Lung (tissue), 12 donors: ENCODE data around the gene POLR3B. TPM values are rescaled to one million over a fixed set of nuclear protein-coding genes. Genes with fewer than 3 reads are reported as not detected.

Source experiments
- ATAC-seq: fragments of 200-7000 bp; cut with Tn5 transposase; one replicate; pipeline ENCODE4 v1.9.1; 2020; ENCODE audit warnings: moderate number of reproducible peaks; ENCODE audit not compliant: insufficient read depth, low FRiP score
- DNase-seq, 3 donors: peaks; one replicate each; pipeline ENCODE4 v3.0.0-alpha.2; 2013 to 2017
- H3K27ac ChIP-seq, 2 donors: one replicate each; pipeline ENCODE4 v1.5.1; 2013; ENCODE audit warnings: mild to moderate bottlenecking in 2 of 2, moderate library complexity in 2 of 2, control low read depth in 1 of 2, inconsistent platforms in 1 of 2, low read depth in 1 of 2, low read length in 1 of 2
- H3K27me3 ChIP-seq, 3 donors: one replicate each; pipeline ENCODE4 v1.5.1; 2013; ENCODE audit warnings: low read length in 2 of 3; ENCODE audit not compliant: control insufficient read depth in 3 of 3, insufficient read depth in 3 of 3
- H3K36me3 ChIP-seq, 4 donors: one replicate each; pipeline ENCODE4 v1.5.1; 2013; ENCODE audit warnings: low read length in 4 of 4, mild to moderate bottlenecking in 1 of 4, moderate library complexity in 1 of 4; ENCODE audit not compliant: control insufficient read depth in 4 of 4, insufficient read depth in 4 of 4
- H3K4me1 ChIP-seq, 5 donors: one replicate each; pipeline ENCODE4 v1.5.1; 2013; ENCODE audit warnings: low read length in 5 of 5, mild to moderate bottlenecking in 2 of 5, moderate library complexity in 1 of 5; ENCODE audit not compliant: control insufficient read depth in 5 of 5, insufficient read depth in 5 of 5
- H3K4me3 ChIP-seq: one replicate; pipeline ENCODE4 v1.5.1; 2013; ENCODE audit warnings: mild to moderate bottlenecking, control low read depth, moderate library complexity
- H3K9ac ChIP-seq, 2 donors: one replicate each; pipeline ENCODE4 v1.5.1; 2013; ENCODE audit warnings: low read length in 2 of 2, control low read depth in 1 of 2; ENCODE audit not compliant: insufficient read depth in 1 of 2
- H3K9me3 ChIP-seq, 4 donors: one replicate each; pipeline ENCODE4 v1.5.1; 2013; ENCODE audit warnings: low read length in 3 of 4, mild to moderate bottlenecking in 1 of 4, moderate library complexity in 1 of 4; ENCODE audit not compliant: control insufficient read depth in 4 of 4, insufficient read depth in 3 of 4
- CTCF ChIP-seq: IDR thresholded peaks from 2 replicates; pipeline ENCODE4 v1.5.1; 2012; ENCODE audit warnings: mild to moderate bottlenecking; ENCODE audit errors: control extremely low read depth, extremely low read depth
- WGBS, 2 donors: extraction: QIAGEN DNeasy Blood & Tissue Kit; methylation state at CpG; one replicate each; pipeline ENCODE4 v1.1.7; 2013; 5-methylcytosine and 5-hydroxymethylcytosine counted together
- polyA plus RNA-seq, 2 donors: library from polyadenylated mRNA; stranded (reverse); fragments of 200-250 nt; gene quantifications; one replicate each; pipeline ENCODE4 v1.2.1, GENCODE V29; 2013
- total RNA-seq, 2 donors: library from RNA; depleted of rRNA in 1 of 2; stranded (reverse); fragments of >200 nt in 1 of 2; gene quantifications; one replicate each; pipeline ENCODE4 v1.2.1, GENCODE V29; 2014 to 2021
- donor health status: control.
- donor health status: control.
- donor health status: Bipolar disorder and iron deficiency.
- donor health status: healthy.
- donor health status: DM: yes; HTN: yes; CAD: no.

Gene POLR3B
- total and polyA plus RNA-seq, 4 donors: 3.6 to 13.5 (median 9.0) TPM

- H3K9me3 ChIP-seq: no peaks in the 10 kb centered on the region
- TF ChIP-seq CTCF: no peak
- ATAC-seq (no peak), DNase-seq (peak; percentile 22 to 60 (median 45))
- no peak overlapping the region for H3K9ac ChIP-seq
- no peaks in the 10 kb centered on the region for H3K4me1 ChIP-seq
- no peak overlapping the region for H3K27ac ChIP-seq
- 77 to 87% methylated on average over 9 of the region's 9 CpGs for WGBS, 2 donors
- H3K4me3 ChIP-seq: no peak overlapping the region
- no peaks in the 10 kb centered on the region for H3K27me3 ChIP-seq
- H3K36me3 ChIP-seq: no peaks in the 10 kb centered on the region
Observed at GRCh38 chr12:106519607-106520021, 162.1 kb downstream of the POLR3B start.

- Histone ChIP-seq H3K4me1 (no peaks in the 10 kb centered on the region), H3K27me3 (no peaks in the 10 kb centered on the region), H3K9me3 (no peaks in the 10 kb centered on the region), H3K4me3 (no peak overlapping the region), H3K27ac (no peak overlapping the region), H3K9ac (no peak overlapping the region), H3K36me3 (no peaks in the 10 kb centered on the region)
- 93 to 98% methylated on average over 4 of the region's 4 CpGs for WGBS, 2 donors
- DNase-seq: no peak
- no peak for ATAC-seq
- TF ChIP-seq CTCF: no peak
Observed at GRCh38 chr12:106521901-106522300, 164.4 kb downstream of the POLR3B start.

- Histone ChIP-seq H3K4me3 (no peak overlapping the region), H3K9me3 (no peaks in the 10 kb centered on the region), H3K27me3 (no peaks in the 10 kb centered on the region), H3K36me3 (no peaks in the 10 kb centered on the region), H3K4me1 (no peaks in the 10 kb centered on the region), H3K27ac (no peak overlapping the region), H3K9ac (no peak overlapping the region)
- TF ChIP-seq CTCF: no peak
- DNase-seq (no peak), ATAC-seq (no peak)
- WGBS, 2 donors: 48 to 67% methylated on average over 3 of the region's 3 CpGs
Observed at GRCh38 chr12:106522708-106523107, 165.2 kb downstream of the POLR3B start.

GRCh38 chr12:106527356-106527755, 169.8 kb downstream of the POLR3B start:
- Histone ChIP-seq H3K27me3 (no peaks in the 10 kb centered on the region), H3K27ac (no peak overlapping the region), H3K36me3 (no peaks in the 10 kb centered on the region), H3K9me3 (no peaks in the 10 kb centered on the region), H3K4me3 (no peak overlapping the region), H3K9ac (no peak overlapping the region), H3K4me1 (no peaks in the 10 kb centered on the region)
- TF ChIP-seq CTCF: no peak
- 80 to 81% methylated on average over 2 of the region's 2 CpGs for WGBS, 2 donors
- no peak for DNase-seq
- ATAC-seq: no peak
